HAP-1 (cell line): ENCODE measurements around the gene STUB1.
A peak's percentile ranks its signal among the peaks of the same experiment; 100 is the strongest.

Experiments used
- DNase-seq, 2 experiments: peaks; one replicate each; pipeline ENCODE4 v3.0.0-alpha.2; 2016 to 2020; ENCODE audit warnings: low spot score in 2 of 2
- H3K27me3 ChIP-seq: fragments of 250-450 bp; sonication (Bioruptor Pico); 2 replicates; pipeline ENCODE4 v1.5.1; 2020; ENCODE audit warnings: low read depth, mild to moderate bottlenecking, moderate library complexity
- H3K36me3 ChIP-seq: fragments of 250-450 bp; sonication (Bioruptor Pico); replicated peaks from 2 replicates; pipeline ENCODE4 v1.5.1; 2020; ENCODE audit warnings: mild to moderate bottlenecking
- H3K4me1 ChIP-seq: fragments of 250-450 bp; sonication (Bioruptor Pico); 2 replicates; pipeline ENCODE4 v1.5.1; 2020; ENCODE audit warnings: mild to moderate bottlenecking
- H3K4me3 ChIP-seq: fragments of 250-450 bp; sonication (Bioruptor Pico); 2 replicates; pipeline ENCODE4 v1.5.1; 2020; ENCODE audit warnings: mild to moderate bottlenecking, moderate library complexity
- H3K9me3 ChIP-seq: fragments of 250-450 bp; sonication (Bioruptor Pico); 2 replicates; pipeline ENCODE4 v1.5.1; 2020; ENCODE audit warnings: mild to moderate bottlenecking, moderate library complexity
- in situ Hi-C: fragments of 300-500 bp; cut with MboI; formaldehyde crosslinking; loops from 3 replicates; pipeline ENCODE4 v1.14.3; 2020; ENCODE audit warnings: low sequenced_read_pairs, inconsistent platforms, mixed read lengths

The STUB1 gene

DNA sequence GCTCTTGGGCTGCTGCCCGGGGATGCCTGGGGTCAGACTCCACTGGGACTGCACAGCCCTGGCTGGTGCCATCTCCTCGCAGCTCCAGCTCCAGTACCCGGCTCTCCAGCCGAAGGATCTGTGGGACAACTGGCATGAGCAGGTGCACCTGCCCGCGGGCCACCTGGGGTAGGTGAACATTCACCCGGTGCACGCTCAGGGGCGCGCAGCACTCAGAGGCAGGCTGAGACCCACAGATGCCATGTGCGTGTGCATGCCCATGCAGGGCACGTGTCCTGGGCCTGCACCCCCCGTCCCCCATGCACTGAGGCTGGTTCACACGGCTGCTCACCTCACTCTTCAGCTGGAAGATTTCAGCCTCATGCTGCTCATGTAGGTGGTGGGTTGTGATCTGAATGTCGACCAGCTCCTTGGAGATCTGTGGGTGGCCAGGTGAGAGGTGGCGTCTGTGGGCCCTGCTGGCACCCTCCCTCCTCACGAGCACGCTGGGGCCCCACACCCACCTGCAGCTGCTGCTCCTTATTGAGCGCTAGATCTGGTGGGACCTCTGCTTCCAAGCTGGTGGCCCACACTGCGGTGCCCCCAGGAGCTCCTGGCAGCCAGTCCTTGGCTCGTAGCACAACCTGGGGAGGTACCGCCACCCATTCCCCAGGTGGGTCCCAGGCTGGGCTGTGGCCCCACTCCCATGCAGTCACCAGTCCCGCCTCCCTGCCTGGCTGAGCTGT lies 45.4 kb downstream of the STUB1 start:
- in situ Hi-C loops: no loop called here
- Histone ChIP-seq H3K4me1 (peaks cover 12% of the 10 kb centered on the region), H3K4me3 (no peak overlapping the region)

GRCh38 chr16:726188-726437 lies 45.9 kb downstream of the STUB1 start:
- Histone ChIP-seq H3K27me3 (no peaks in the 10 kb centered on the region), H3K36me3 (peaks cover 35% of the 10 kb centered on the region), H3K4me3 (no peak overlapping the region; the same call in 1 of the 2 replicates), H3K9me3 (no peaks in the 10 kb centered on the region), H3K4me1 (peaks cover 12% of the 10 kb centered on the region)
- DNase-seq: peak in 1 of 2 experiments; percentile 40
- in situ Hi-C loops: no loop called here

More for the DNA sequence above, 45.4 kb downstream of the STUB1 start:
- no peaks in the 10 kb centered on the region for H3K27me3 ChIP-seq
- no peaks in the 10 kb centered on the region for H3K9me3 ChIP-seq
- no peak for DNase-seq
- H3K36me3 ChIP-seq: peaks cover 31% of the 10 kb centered on the region

- peak within 1 kb of the TSS; percentile 71 for H3K4me3 ChIP-seq
Measured at GRCh38 chr16:726438-727290, 46.5 kb downstream of the STUB1 start, which contains the start of the genes CCDC78 and HAGHL. Gene CCDC78 (minus strand): TSS chr16:726443. CDS start chr16:726367, 76 bp downstream. Gene HAGHL (plus strand): TSS chr16:727106. CDS start chr16:727510, 404 bp downstream.

GRCh38 chr16:727291-727977 lies 47.2 kb downstream of the STUB1 start:
- peak in 1 of 2 experiments; percentile 39 for DNase-seq
- no peaks in the 10 kb centered on the region for H3K9me3 ChIP-seq
- H3K36me3 ChIP-seq: peaks cover 36% of the 10 kb centered on the region
- in situ Hi-C loops: no loop called here
- H3K27me3 ChIP-seq: no peaks in the 10 kb centered on the region
- H3K4me1 ChIP-seq: peaks cover 5% of the 10 kb centered on the region
- peak overlapping the region; percentile 71 for H3K4me3 ChIP-seq

More at GRCh38 chr16:726438-727290, 46.5 kb downstream of the STUB1 start, which contains the start of the genes CCDC78 and HAGHL:
- peak; percentile 49 to 94 for DNase-seq
- H3K9me3 ChIP-seq: no peaks in the 10 kb centered on the region
- H3K4me1 ChIP-seq: peaks cover 8% of the 10 kb centered on the region
- H3K36me3 ChIP-seq: peaks cover 37% of the 10 kb centered on the region
- H3K27me3 ChIP-seq: no peaks in the 10 kb centered on the region
- in situ Hi-C loops: no loop called here

DNA sequence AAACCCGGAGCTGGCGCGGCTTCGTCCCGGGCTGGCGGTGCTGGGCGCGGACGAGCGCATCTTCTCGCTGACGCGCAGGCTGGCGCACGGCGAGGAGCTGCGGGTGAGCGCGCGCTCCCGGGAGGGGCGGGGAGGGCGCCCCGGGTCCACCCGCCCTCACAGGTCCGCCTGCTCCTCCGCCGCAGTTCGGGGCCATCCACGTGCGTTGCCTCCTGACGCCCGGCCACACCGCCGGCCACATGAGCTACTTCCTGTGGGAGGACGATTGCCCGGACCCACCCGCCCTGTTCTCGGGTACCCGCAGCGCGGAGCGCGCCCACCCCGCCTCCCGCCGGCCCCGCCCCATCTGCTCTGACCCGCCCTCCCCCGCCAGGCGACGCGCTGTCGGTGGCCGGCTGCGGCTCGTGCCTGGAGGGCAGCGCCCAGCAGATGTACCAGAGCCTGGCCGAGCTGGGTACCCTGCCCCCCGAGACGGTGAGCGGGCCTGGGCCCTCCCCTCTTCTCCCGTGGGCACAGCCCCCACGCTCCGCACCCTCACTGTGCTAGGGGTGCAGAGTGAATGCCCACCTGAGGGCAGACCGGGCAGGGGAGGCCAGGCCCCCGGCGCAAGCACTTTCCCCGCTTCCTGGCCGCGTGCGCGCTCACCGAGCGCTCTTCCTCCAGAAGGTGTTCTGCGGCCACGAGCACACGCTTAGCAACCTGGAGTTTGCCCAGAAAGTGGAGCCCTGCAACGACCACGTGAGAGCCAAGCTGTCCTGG lies 48.1 kb downstream of the STUB1 start:
- H3K4me3 ChIP-seq: peak overlapping the region; percentile 71
- peaks cover 35% of the 10 kb centered on the region for H3K36me3 ChIP-seq
- in situ Hi-C loops: no loop called here
- H3K27me3 ChIP-seq: no peaks in the 10 kb centered on the region
- DNase-seq: peak; percentile 82 to 94
- H3K9me3 ChIP-seq: no peaks in the 10 kb centered on the region
- peaks cover 5% of the 10 kb centered on the region for H3K4me1 ChIP-seq

- Histone ChIP-seq H3K27me3 (no peaks in the 10 kb centered on the region), H3K4me1 (peaks cover 5% of the 10 kb centered on the region), H3K9me3 (no peaks in the 10 kb centered on the region), H3K36me3 (peaks cover 41% of the 10 kb centered on the region), H3K4me3 (peak overlapping the region; percentile 71)
- in situ Hi-C loops: no loop called here
- DNase-seq: peak in 1 of 2 experiments; percentile 47
Measured at GRCh38 chr16:728890-729744, 48.9 kb downstream of the STUB1 start.

DNA sequence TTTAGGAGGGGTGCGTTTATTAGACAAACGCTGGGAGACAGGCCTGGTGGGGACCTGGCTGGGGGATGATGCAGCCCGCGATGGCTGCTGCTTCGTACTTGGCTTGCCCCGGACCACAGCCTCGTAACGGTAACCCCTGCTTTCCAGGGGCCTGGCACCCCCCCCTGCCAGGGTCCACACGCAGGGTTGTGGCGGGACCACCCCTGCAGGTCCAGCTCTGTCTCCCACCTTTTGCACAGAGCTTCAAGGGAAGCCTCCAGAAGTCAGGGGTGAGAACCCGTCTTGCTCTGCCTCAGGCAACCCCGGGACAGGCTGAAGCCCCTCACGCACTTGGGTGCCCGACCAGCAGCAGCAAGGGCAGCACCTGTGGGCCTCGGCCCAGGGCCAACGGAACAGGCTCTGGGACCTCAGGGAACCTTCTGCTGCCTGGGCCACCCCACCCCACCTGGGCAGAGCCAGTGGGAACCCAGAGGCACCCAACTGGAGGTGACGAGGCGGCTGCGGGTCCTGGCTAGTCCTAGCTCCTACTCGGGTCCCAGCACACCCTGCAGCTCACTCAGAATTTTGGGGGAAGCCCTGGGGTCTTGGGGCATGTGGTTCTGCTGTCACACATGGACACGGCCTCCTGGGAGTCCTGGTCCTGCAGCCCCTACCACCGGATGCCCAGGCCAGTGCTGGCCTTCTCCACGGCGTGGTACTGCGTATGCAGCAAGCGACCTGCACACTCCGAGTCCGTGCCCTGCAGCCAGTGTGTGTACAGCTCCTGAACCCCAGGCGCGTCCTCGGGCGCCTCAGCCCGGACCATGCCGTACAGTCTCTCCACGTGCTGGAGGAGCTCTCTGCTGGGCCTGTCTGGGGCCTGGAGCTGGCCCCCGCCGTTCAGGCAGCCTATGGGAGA lies 49.8 kb downstream of the STUB1 start:
- Histone ChIP-seq H3K4me1 (peaks cover 5% of the 10 kb centered on the region), H3K36me3 (peaks cover 49% of the 10 kb centered on the region), H3K4me3 (peak overlapping the region; percentile 71; the same call in 1 of the 2 replicates), H3K27me3 (no peaks in the 10 kb centered on the region), H3K9me3 (no peaks in the 10 kb centered on the region)
- in situ Hi-C loops: loop anchor here (5.0 kb wide), 1 partner anchor 57 kb away; the partner anchor contains the start of genes CHTF18 and RPUSD1
- DNase-seq: no peak

DNA sequence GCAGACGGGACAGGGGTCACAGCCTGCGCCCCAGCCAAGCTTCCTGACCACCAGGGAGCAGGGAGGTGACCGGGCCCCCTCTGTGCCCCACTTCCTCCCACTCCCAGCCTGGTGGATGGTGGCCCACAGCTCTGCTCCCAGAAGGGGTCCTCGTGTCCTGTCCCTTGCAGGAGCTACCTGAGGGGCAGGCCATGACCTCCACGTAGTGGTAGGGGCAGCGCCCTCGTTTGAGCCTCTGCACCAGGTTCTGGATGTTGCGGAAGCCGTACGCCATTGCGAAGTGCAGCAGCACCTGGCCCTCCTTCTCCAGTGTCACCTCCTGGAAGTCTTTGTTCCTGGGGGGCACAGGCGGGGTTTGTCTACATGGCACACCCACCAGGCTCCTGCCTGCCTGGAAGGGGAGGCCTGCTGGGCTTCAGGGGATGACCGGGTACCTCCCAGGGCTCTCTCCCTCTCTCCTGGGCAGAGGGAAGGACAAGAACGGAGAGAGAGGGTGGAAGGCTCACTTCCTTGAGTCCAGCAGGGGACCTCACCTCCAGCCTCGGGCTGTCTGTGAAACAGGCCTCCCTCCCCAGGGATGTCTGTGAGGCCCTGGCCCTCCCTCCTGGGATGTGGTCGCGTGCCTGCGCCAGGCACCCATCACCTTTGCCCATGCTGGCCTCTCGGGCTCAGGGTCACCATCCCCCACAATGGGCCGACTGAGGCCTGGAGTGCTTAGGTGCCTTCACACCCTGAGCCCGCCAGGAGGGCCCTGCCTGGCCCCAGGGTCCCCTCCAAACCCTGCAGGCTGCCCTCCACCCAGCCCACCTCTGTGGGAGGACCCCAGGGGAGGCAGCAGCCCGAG lies 50.7 kb downstream of the STUB1 start:
- Histone ChIP-seq H3K4me1 (peaks cover 5% of the 10 kb centered on the region), H3K4me3 (no peak overlapping the region), H3K9me3 (no peaks in the 10 kb centered on the region), H3K36me3 (peaks cover 57% of the 10 kb centered on the region), H3K27me3 (no peaks in the 10 kb centered on the region)
- DNase-seq: no peak
- in situ Hi-C loops: loop anchor here (5.0 kb wide), 1 partner anchor 56 kb away; the partner anchor contains the start of genes CHTF18 and RPUSD1

DNA sequence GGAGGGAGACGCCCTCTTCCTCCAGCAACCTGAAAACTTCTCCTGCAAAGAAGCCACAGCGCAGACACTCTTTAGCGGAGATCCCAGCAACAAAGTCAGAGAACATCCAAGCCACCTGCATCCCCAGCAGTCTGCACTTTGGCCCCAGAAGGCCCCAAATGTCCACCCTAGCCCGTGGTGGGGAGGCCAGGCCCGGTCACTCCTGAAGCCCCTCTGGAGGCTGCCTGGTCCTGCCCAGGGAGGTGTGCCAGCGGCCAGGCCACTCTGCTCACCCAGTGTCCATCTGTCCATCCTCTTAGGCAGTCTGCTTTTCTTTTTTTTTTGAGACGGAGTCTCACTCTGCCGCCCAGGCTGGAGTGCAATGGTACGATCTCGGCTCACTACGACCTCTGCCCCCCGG lies 52.1 kb downstream of the STUB1 start:
- peaks cover 5% of the 10 kb centered on the region for H3K4me1 ChIP-seq
- H3K4me3 ChIP-seq: no peak overlapping the region
- no peak for DNase-seq
- in situ Hi-C loops: loop anchor here (5.0 kb wide), 1 partner anchor 55 kb away; the partner anchor contains the start of genes CHTF18 and RPUSD1
- H3K9me3 ChIP-seq: no peaks in the 10 kb centered on the region
- peaks cover 72% of the 10 kb centered on the region for H3K36me3 ChIP-seq
- no peaks in the 10 kb centered on the region for H3K27me3 ChIP-seq
